Stimulated activated CD4-positive, alpha-beta T cell treated with anti-CD3 and anti-CD28 coated beads, Interleukin-1b, Interleukin-23, amount 100 ng/mL, for 24 hours (primary cell): Measurements from ENCODE around the gene DAP.

Source experiments
- DNase-seq, 4 experiments: peaks; one replicate each; pipeline ENCODE4 v3.0.0-alpha.2; 2020; ENCODE audit warnings: low read depth in 4 of 4, low spot score in 1 of 4

DAP gene

DNA sequence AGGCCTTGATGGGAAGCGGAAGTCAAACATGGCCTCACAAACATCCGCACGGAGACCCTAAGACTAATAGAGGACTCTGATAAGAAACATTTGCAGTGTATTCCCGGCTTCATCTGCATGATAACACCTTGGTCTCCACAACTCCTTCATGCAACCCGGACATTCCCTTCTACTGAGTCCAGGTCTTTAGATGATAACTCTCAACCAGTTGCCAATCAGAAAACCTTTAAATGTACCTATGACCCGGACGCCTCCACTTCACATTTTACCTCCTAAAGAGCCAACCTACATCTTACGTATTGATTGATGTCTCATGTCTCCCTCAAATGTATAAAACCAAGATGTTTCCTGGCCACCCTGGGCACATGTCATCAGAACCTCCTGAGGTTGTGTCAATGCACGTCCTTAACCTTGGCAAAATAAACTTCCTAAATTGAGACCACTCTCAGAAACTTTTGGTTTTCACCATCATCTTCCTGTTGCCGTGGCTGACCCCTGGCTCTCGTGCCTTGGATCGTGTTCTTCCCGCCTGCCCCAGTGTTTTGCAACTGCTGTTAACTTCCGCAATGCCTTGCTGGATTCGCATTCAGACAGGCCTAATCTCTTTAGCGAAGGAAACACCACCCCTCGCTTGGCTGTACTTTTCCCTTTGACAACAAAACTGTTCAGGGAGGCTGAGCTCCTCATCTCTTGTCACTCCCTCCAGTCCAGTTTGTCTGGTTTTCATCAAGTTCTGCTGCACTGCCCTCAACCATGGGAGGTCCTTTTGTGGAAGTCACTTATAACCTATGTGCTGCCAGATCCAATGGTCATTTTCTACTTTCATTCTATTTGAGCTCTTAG lies 1.1 kb upstream of the DAP start:
- no peak for DNase-seq

GRCh38 chr5:10760921-10761184 lies 181 bp downstream of the DAP start:
- no peak for DNase-seq

DNA sequence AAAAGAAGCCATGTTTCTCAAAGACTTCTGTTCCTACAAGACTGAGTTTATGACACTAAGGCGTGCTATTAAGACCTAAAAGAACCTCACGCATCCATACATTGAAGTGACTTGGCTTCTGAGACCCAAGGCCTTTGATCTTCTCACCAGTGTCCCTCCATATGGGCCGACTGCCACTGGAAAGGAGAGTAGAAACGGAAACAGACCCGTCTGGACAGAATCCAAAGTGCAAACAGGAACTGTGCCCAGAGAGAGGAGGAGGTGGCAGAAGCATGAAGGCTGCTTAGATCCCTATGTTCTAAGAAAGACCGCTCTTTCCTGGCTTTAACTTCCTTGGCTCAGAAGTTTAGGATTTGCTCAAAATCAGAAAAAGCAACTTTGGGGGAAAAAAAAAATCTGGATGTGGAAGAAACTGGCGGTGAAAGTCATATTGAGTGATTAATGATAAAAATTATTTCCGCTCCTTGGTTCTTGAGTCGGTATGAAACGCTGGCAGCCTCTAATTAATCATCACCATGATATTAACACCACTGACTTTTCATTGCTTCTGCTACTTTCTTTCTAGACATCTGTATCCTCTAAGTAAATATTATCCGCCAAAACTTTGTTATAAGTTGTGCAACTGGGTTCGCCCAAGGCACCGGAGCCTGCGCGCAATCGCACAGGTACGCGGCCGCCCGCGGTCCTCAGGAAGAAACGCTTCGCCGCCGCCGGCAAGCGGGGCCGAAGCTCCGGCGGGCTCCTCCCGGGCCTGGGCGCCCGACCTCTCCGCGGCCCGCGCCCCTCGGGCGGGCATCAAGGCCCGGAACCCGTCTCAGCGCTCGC lies 726 bp downstream of the DAP start:
- DNase-seq: peak in 3 of 4 experiments; percentile 14 to 25 (median 23)

- no peak for DNase-seq
These were observed 1.9 kb downstream of the DAP start for GRCh38 chr5:10759111-10759510.

- DNase-seq: no peak
These were observed 3.0 kb downstream of the DAP start for GRCh38 chr5:10757922-10758555.

- no peak for DNase-seq
These were observed 4.0 kb downstream of the DAP start for GRCh38 chr5:10757043-10757442.

DNA sequence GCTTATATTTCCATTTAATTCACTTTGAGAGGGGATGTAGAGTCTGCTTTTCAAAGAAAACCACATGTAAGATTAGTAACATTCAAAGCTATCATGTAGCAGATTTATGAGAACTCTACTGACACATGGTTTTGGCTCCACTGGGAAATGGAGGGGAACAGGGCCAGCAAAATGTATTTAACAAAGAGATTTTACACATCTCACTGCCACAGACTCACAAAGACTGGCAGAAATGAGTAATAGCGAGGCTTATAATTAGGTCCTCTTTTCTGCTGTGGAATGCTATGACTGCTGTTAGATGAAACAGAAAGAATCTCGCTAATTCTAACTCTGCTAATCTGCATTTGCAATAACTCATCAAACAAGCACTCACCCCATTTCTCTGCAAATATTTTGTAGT lies 4.5 kb downstream of the DAP start:
- DNase-seq: peak in 1 of 4 experiments; percentile 4

GRCh38 chr5:10753178-10753577 lies 7.9 kb downstream of the DAP start:
- no peak for DNase-seq

GRCh38 chr5:10752451-10752850 lies 8.6 kb downstream of the DAP start:
- DNase-seq: no peak

DNA sequence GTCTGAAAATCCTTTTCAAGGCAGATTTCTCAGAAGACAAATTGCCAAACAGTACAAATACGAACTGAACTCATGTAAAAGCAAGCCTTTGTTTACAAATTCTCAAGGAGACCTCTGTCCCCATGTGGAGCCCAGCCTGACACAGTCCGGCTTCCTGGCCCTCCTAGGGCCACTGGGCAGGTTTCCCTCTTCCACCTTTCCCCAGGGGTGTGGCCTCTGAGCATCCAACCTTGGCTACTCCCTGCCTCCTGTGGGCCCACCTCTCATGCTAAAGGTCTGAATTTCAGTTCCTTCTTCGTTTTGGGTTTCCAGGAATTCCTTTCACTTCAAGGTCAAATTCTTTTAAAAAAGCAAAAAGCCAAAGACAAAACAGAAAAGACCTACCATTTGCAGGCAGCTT lies 10.1 kb downstream of the DAP start:
- no peak for DNase-seq

DNA sequence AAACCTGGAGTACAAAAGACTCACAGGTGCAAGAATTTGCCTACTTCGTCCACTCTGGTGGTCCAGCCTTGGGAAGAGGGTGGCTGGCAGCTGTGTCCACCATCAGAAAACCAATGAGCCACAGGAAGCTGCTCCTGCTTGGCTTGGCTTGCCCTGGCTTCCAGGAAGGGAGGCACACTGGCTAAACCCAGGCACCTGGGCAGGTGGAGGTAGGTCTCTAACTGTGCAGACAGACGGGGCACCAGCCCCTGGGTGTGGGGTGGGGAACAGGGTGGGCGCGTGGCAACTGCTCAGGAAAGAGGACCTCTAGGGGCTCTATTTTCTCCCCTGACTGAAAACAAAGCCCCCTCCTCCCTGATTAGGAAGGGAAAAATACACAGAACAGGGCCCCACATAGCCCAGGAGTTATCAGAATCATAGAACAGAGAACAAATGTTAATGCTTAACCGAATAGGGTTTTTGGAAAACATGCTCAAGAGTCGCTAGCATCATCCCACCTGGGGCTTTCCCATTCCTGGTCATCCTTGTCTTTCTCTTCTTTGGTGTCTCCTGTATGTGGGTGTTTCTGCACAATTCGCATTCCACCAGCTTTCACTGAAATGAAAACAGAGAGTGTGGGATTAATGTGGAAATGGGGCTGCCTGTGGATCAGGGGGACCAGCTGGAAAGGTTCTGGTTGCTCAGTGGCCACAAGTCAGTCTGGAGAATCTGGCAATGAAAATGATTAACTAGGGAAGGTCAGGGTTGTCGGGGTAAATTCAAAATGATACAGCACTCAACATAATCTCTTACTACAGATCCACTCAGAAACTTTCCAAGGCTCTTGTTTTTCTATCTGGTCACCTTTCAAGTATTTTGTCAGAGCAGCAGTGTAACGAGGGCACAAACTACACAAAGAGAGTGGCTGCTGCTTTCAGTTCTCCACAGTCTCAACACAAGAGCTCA lies 13.1 kb downstream of the DAP start:
- DNase-seq: no peak

- DNase-seq: no peak
These were observed 14.3 kb downstream of the DAP start for GRCh38 chr5:10746711-10747110.

GRCh38 chr5:10745133-10745532 lies 15.9 kb downstream of the DAP start:
- DNase-seq: no peak

DNA sequence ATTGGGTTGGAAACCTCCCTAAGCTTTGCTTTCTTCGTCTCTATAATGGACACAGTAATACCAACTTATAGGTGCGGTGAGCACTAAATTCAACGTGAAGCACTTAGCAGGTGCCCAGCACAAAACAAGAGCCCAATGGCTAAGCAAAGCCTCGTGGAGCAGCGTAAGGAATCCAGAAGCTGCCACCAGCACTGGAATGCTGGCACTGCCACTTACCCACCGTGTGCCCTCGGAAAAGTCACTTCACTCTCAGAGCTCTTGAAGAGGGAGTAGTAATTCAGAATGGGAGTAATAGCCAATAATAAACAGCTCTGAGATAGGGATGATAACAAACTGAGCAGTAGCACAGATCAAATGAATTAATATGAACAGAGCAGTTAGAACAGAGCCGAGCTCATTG lies 16.4 kb downstream of the DAP start:
- DNase-seq: no peak

GRCh38 chr5:10743951-10744350 lies 17.1 kb downstream of the DAP start:
- no peak for DNase-seq

DNA sequence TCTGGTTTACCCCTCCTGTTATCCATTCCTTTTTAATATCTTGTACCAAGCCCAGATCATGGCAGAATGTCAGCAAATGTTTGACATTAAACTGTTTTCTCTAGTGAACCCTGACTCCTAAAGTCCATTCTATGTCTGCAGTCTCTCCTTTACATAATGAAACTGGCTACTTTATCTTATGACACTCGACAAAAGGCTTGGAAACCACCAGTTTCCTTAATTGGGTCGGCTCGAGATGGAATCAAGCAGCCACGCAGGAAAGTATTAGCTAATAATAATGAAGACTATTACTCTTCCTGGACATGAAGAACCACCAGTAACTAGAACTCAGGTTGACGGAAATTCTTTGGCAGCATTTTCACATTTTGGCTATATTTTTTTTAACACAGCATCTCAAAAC lies 17.5 kb downstream of the DAP start:
- no peak for DNase-seq

- no peak for DNase-seq
These were observed 19.4 kb downstream of the DAP start for GRCh38 chr5:10741661-10742060.

- DNase-seq: no peak
These were observed 20.6 kb downstream of the DAP start for GRCh38 chr5:10740384-10740783.

GRCh38 chr5:10737880-10738279 lies 23.2 kb downstream of the DAP start:
- no peak for DNase-seq

GRCh38 chr5:10736808-10737207 lies 24.2 kb downstream of the DAP start:
- no peak for DNase-seq

GRCh38 chr5:10736354-10736753 lies 24.7 kb downstream of the DAP start:
- DNase-seq: no peak
